ENCODE measurements around the gene TMEM179. TPM values are rescaled to one million over a fixed set of nuclear protein-coding genes. Genes with fewer than 3 reads are reported as not detected.

Gene TMEM179
- polyA plus RNA-seq, 1 experiment: 0.10 TPM

- POLR2A ChIA-PET: no interaction called here
- CTCF ChIA-PET: no interaction called here
- TF ChIP-seq CTCF (IDR thresholded peaks at IDR 0.05; ENCODE audit: low read depth, low read length): no peak
- Histone ChIP-seq H3K4me3 (ENCODE audit: low read depth, low read length) (no peak overlapping the region), H3K27me3 (ENCODE audit: control insufficient read depth, insufficient read depth, low read length) (no peaks in the 10 kb centered on the region), H3K27ac (ENCODE audit: low read depth, low read length) (no peak overlapping the region), H3K9me3 (ENCODE audit: control insufficient read depth, insufficient read depth, low read length) (no peaks in the 10 kb centered on the region; the same call in 1 of the 2 replicates)
- no peak for DNase-seq (ENCODE audit: low read depth, low spot score)
These were observed 18.4 kb downstream of the TMEM179 start for GRCh38 chr14:104585966-104586697.

- CTCF ChIA-PET: no interaction called here
- DNase-seq (ENCODE audit: low read depth, low spot score): no peak
- peaks cover 5% of the 10 kb centered on the region for H3K27me3 ChIP-seq (ENCODE audit: control insufficient read depth, insufficient read depth, low read length)
- POLR2A ChIA-PET: no interaction called here
- no peak overlapping the region for H3K27ac ChIP-seq (ENCODE audit: low read depth, low read length)
- TF ChIP-seq CTCF (IDR thresholded peaks at IDR 0.05; ENCODE audit: low read depth, low read length): no peak
- H3K4me3 ChIP-seq (ENCODE audit: low read depth, low read length): no peak overlapping the region
- no peaks in the 10 kb centered on the region; the same call in 1 of the 2 replicates for H3K9me3 ChIP-seq (ENCODE audit: control insufficient read depth, insufficient read depth, low read length)
These were observed 20.0 kb downstream of the TMEM179 start for GRCh38 chr14:104584557-104584956.

GRCh38 chr14:104583424-104584306, 20.9 kb downstream of the TMEM179 start:
- no peak for DNase-seq (ENCODE audit: low read depth, low spot score)
- no peaks in the 10 kb centered on the region; the same call in 1 of the 2 replicates for H3K9me3 ChIP-seq (ENCODE audit: control insufficient read depth, insufficient read depth, low read length)
- ChIA-PET POLR2A (no interaction called here), CTCF (no interaction called here)
- no peak overlapping the region for H3K27ac ChIP-seq (ENCODE audit: low read depth, low read length)
- no peak overlapping the region for H3K4me3 ChIP-seq (ENCODE audit: low read depth, low read length)
- no peak for TF ChIP-seq CTCF (IDR thresholded peaks at IDR 0.05; ENCODE audit: low read depth, low read length)
- peaks cover 9% of the 10 kb centered on the region for H3K27me3 ChIP-seq (ENCODE audit: control insufficient read depth, insufficient read depth, low read length)

- H3K27ac ChIP-seq (ENCODE audit: low read depth, low read length): no peak overlapping the region
- TF ChIP-seq CTCF (IDR thresholded peaks at IDR 0.05; ENCODE audit: low read depth, low read length): no peak
- ChIA-PET POLR2A (no interaction called here), CTCF (no interaction called here)
- DNase-seq (ENCODE audit: low read depth, low spot score): no peak
- no peaks in the 10 kb centered on the region; the same call in 1 of the 2 replicates for H3K9me3 ChIP-seq (ENCODE audit: control insufficient read depth, insufficient read depth, low read length)
- H3K27me3 ChIP-seq (ENCODE audit: control insufficient read depth, insufficient read depth, low read length): peaks cover 9% of the 10 kb centered on the region
- no peak overlapping the region for H3K4me3 ChIP-seq (ENCODE audit: low read depth, low read length)
These were observed 21.9 kb downstream of the TMEM179 start for GRCh38 chr14:104582662-104583061.

- peaks cover 9% of the 10 kb centered on the region for H3K27me3 ChIP-seq (ENCODE audit: control insufficient read depth, insufficient read depth, low read length)
- CTCF ChIA-PET: no interaction called here
- H3K4me3 ChIP-seq (ENCODE audit: low read depth, low read length): no peak overlapping the region
- POLR2A ChIA-PET: interaction anchor here (0.6 kb wide), 1 partner anchor 14 kb away, joined by 3 read pairs; no protein-coding TSS in a partner anchor
- H3K9me3 ChIP-seq (ENCODE audit: control insufficient read depth, insufficient read depth, low read length): no peaks in the 10 kb centered on the region; the same call in 1 of the 2 replicates
- DNase-seq (ENCODE audit: low read depth, low spot score): no peak
- no peak overlapping the region for H3K27ac ChIP-seq (ENCODE audit: low read depth, low read length)
- no peak for TF ChIP-seq CTCF (IDR thresholded peaks at IDR 0.05; ENCODE audit: low read depth, low read length)
These were observed 22.6 kb downstream of the TMEM179 start for GRCh38 chr14:104582005-104582404.

Measured in AG04450 (cell line).